Measurements from ENCODE around the gene CABP1. TPM values are rescaled to one million over a fixed set of nuclear protein-coding genes. Genes with fewer than 3 reads are reported as not detected.

Gene CABP1
- total and polyA plus RNA-seq, 2 donors (not counting 3 experiments of a cell fraction or from before 2014, with no cell fraction given): 0.07 to 0.31 TPM

- BruUV-seq (replicated peaks): no TSS peak
These were observed 2.4 kb downstream of the CABP1 start for GRCh38 chr12:120642826-120643225.

More at GRCh38 chr12:120642826-120643225, 2.4 kb downstream of the CABP1 start:
- H3K27ac ChIP-seq (ENCODE audit: insufficient read depth, low read depth, low read length): no peak overlapping the region
- CTCF ChIA-PET: interaction anchor here (1.0 to 1.5 kb wide), 2 partner anchors 329 to 332 kb away, joined by 3 read pairs; no protein-coding TSS in a partner anchor
- no peaks in the 10 kb centered on the region for H3K9me1 ChIP-seq (replicated peaks; ENCODE audit: control insufficient read depth, extremely low read depth, insufficient read depth, low read length)
- dilution Hi-C loops (cut with MboI; ENCODE audit: extremely low pct_ligation_motif_present, low sequenced_read_pairs): no loop called here
- peaks cover 48 to 53% of the 10 kb centered on the region in 2 experiments for H3K27me3 ChIP-seq (ENCODE audit: control insufficient read depth in 2 of 2, insufficient read depth in 2 of 2, low read length in 2 of 2)
- H3K9ac ChIP-seq (replicated peaks; ENCODE audit: extremely low read depth, insufficient read depth, low read length): no peak overlapping the region
- no peak overlapping the region for H3K4me2 ChIP-seq (ENCODE audit: insufficient read depth, low read length)
- no peaks in the 10 kb centered on the region for H3K79me2 ChIP-seq (ENCODE audit: control insufficient read depth, insufficient read depth, low read length)
- no peaks in the 10 kb centered on the region for H3K9me3 ChIP-seq (replicated peaks; ENCODE audit: control insufficient read depth, insufficient read depth, low read length)
- POLR2A ChIA-PET: no interaction called here
- no peaks in the 10 kb centered on the region for H3K36me3 ChIP-seq (ENCODE audit: control insufficient read depth in 2 of 2, extremely low read depth in 1 of 2, insufficient read depth in 2 of 2, low read length in 2 of 2)
- no peak for DNase-seq (ENCODE audit: low read depth, low spot score)
- H2AFZ ChIP-seq (ENCODE audit: low read depth, low read length): no peak overlapping the region
- TF ChIP-seq, protein P1, sequence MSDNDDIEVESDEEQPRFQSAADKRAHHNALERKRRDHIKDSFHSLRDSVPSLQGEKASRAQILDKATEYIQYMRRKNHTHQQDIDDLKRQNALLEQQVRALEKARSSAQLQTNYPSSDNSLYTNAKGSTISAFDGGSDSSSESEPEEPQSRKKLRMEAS (IDR thresholded peaks at IDR 0.05; ENCODE audit: insufficient read depth, insufficient read length): no peak
- TF ChIP-seq FOS (IDR thresholded peaks at IDR 0.05; ENCODE audit: borderline replicate concordance, insufficient read depth, low read length) (no peak), EZH2 (IDR thresholded peaks at IDR 0.05; ENCODE audit: borderline replicate concordance, low read depth, low read length, severe bottlenecking) (no peak), GATA2 (IDR thresholded peaks at IDR 0.05; ENCODE audit: insufficient read depth, insufficient read length, low read depth, low read length) (no peak), POLR2AphosphoS5 (IDR thresholded peaks at IDR 0.05; ENCODE audit: insufficient read depth, low read depth, low read length) (no peak), CTCF (IDR thresholded peaks at IDR 0.05; ENCODE audit: extremely low read depth in 1 of 2, insufficient read depth in 1 of 2, low read depth in 1 of 2, low read length in 2 of 2) (no peak), MYC (IDR thresholded peaks at IDR 0.05; ENCODE audit: low read depth, low read length) (no peak), JUN (IDR thresholded peaks at IDR 0.05; ENCODE audit: borderline replicate concordance, insufficient read depth, insufficient read length, low read depth) (no peak), POLR2A (IDR thresholded peaks at IDR 0.05; ENCODE audit: low read depth, low read length) (no peak)
- peaks cover 3% of the 10 kb centered on the region for H3K4me1 ChIP-seq (ENCODE audit: control insufficient read depth, extremely low read depth, insufficient read depth, low read length)
- no peaks in the 10 kb centered on the region for H4K20me1 ChIP-seq (replicated peaks; ENCODE audit: control insufficient read depth, extremely low read depth, insufficient read depth, low read length)
- intact Hi-C loops (cut with micrococcal nuclease): loop anchor here (10.0 kb wide), 1 partner anchor 452 kb away; no protein-coding TSS in a partner anchor
- no peak for FAIRE-seq
- H3K4me3 ChIP-seq (replicated peaks in 1 of 3; ENCODE audit: insufficient read depth in 1 of 3, low read depth in 1 of 3, low read length in 3 of 3): no peak overlapping the region

Data from endothelial cell of umbilical vein (primary cell).